AG09319 (cell line): ENCODE measurements around the gene ZNF485.

ENCODE experiments used
- DNase-seq: peaks from one replicate; pipeline ENCODE4 v3.0.0-alpha.2; 2010; ENCODE audit warnings: low read depth; ENCODE audit errors: extremely low read depth
- TF ChIP-seq, protein P1 (sequence below): IDR thresholded peaks from 2 replicates; pipeline ENCODE4 v1.5.1; 2011; ENCODE audit warnings: low read depth, mild to moderate bottlenecking, inconsistent platforms, low read length, moderate library complexity

Gene ZNF485

DNA sequence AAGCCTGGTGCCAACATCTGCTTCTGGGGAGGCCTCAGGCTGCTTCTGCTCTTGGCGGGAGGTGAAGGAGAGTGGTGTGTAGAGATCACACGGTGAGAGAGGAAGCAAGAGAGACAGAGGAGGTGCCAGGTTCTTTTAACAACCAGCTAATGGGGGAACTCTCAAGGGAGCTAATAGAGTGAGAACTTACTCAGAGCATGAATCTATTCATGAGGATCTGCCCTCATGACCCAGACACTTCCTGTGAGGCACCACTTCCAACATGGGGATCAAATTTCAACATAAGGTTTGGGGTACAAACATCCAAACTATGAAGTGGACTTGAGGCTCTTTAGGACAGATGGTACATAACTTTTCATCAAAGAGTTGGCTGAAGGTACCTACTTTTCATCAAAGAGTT, 47.5 kb downstream of the ZNF485 start:
- DNase-seq: no peak
- TF ChIP-seq, protein P1, sequence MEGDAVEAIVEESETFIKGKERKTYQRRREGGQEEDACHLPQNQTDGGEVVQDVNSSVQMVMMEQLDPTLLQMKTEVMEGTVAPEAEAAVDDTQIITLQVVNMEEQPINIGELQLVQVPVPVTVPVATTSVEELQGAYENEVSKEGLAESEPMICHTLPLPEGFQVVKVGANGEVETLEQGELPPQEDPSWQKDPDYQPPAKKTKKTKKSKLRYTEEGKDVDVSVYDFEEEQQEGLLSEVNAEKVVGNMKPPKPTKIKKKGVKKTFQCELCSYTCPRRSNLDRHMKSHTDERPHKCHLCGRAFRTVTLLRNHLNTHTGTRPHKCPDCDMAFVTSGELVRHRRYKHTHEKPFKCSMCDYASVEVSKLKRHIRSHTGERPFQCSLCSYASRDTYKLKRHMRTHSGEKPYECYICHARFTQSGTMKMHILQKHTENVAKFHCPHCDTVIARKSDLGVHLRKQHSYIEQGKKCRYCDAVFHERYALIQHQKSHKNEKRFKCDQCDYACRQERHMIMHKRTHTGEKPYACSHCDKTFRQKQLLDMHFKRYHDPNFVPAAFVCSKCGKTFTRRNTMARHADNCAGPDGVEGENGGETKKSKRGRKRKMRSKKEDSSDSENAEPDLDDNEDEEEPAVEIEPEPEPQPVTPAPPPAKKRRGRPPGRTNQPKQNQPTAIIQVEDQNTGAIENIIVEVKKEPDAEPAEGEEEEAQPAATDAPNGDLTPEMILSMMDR: no peak

DNA sequence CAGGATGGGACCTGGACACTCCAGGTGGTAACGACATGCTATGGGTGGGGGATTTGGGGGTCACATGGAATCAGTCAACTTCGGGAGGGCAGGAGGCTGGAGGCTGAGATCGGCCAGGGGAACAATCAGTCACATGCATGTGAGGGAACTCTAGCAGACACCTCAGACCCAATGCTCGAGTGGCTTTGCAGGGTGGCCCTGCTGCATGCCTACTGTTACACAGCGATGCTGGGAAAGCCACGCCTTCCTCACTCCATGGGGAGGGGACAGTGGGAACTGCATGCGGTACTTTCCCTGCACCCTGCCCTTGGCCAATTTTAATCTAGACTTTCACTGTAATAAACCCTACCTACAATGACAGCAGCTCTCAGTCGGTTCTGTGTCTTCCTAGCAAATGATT, 49.1 kb downstream of the ZNF485 start:
- DNase-seq: no peak
- TF ChIP-seq, protein P1: no peak

DNA sequence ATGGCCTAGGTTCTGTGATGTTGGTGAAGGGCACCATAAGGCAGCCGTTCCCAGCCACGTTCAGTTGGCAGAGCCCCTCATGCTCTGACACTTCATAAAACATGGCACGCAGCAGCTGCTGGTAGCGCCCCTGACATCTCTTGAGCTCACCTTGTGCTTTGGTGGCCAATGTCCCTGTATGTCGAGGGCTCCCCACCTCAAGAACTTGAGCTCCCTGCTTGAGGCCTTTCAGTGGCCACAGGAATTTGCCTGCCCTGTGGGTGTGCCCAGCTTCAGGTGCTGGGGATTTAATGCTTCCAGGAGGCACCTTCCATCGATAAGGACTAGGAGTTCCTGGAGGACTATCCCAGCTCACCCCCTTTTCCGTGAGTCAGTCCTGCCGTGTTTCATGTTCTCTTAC, 52.0 kb downstream of the ZNF485 start:
- TF ChIP-seq, protein P1: no peak
- no peak for DNase-seq

DNA sequence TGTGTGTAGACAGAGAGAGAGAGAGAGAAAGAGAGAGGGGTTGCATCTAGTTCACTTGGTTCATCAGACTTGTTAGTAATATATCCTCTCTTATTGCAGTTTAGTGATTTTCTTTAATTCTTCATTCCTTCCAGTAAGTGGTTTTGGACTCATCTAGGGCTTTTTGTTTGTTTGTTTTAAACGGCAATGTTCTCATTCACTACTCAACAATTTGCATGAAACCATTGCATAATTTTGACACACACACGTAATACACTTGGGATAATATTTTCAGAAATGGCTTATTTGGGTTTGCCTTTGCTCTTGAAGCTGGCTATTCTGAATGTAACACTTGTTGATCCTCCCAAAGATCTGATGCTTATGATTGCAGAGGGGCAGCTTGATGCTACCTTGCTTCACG, 58.8 kb downstream of the ZNF485 start:
- TF ChIP-seq, protein P1: no peak
- peak; percentile 32 for DNase-seq

DNA sequence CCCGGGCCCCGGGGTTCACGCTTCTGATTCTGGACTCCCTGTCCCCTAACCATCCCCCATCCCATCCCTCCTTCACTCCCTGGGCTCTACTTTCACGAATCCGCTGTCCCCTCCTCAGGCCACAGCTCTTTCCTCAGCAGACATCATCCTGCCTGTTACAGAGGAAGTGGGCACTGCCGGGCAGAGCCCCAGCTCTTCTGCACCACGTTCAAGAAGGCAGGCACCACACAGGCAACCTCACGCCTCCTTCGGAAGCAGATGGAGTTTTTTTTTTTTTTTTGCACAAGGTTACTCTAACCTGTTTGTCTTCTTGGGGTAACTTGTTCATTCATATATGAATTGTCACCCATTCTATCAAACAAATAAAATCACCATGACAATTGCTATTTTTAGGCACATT, 60.3 kb downstream of the ZNF485 start:
- no peak for DNase-seq
- TF ChIP-seq, protein P1: no peak

DNA sequence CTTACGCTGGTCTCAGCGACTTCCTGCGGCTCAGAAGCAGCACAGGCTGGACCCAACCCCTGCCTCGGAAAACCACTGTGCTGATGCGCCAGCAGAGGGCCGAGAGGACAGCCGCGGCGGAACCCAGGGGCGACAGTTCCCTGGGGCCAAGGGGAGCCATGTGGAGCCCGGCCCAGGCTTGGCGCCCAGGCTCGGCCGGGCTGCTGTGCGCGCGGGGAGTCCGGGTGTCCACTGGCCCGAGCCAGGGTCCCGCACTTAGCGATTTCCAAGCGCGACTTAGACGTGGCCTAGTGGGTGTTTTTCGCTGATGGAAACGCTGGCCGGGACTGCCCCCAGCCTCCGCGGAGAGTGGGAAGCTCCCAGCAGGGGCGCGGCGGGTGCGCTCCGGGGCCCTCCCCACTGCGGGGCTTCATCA, 61.1 kb downstream of the ZNF485 start:
- DNase-seq: no peak
- TF ChIP-seq, protein P1: peak; percentile 46
